HG02884 (cell line): ENCODE measurements around the gene KANSL1.
"Not testable (repeated sequence)": the region's sequence is repeated elsewhere in the genome, so short reads cannot be mapped to it uniquely, and the experiment has no call there.

Experiments used
- ATAC-seq: cut with Tn5 transposase; IDR thresholded peaks from one replicate; pipeline ENCODE4 v1.9.1; 2021; ENCODE audit warnings: mild to moderate bottlenecking, moderate library complexity; ENCODE audit not compliant: unreplicated experiment

The KANSL1 gene

DNA sequence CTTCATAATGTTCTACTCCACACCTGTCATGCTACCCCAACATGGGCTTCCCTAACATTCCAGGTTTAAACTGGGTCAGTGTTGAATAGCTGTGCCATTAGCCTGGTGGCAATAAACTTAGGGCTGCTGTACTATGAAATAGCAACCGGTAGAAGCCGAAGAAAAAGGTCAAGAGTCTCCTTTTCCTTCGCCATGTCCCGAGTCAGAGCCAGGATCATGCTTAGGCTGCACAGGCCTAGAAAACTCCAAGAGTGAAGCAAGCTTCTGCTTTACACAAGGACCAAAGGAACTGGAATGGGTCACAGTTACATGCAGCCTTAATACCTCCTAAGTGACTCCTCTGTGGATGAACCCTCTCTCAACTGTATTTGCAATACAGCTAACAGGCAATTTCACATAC lies 105.4 kb downstream of the KANSL1 start:
- ATAC-seq, result not testable (repeated sequence)

GRCh38 chr17:46086821-46087220 lies 106.4 kb downstream of the KANSL1 start:
- no peak for ATAC-seq

DNA sequence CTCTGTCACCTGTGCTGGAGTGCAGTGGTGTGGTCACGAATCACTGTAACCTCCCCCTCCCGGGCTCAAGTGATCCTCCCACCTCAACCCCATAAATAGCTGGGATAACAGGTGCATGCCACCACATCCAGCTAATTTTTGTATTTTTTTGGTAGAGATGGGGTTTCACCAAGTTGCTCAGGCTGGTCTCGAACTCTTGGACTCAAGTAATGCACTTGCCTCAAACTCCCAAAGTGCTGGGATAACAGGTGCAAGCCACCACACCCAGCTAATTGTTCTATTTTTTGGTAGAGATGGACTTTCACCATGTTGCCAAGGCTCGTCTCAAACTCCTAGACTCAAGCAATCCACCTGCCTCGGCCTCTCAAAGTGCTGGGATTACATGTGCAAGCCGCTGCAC lies 107.7 kb downstream of the KANSL1 start:
- no peak for ATAC-seq

GRCh38 chr17:46082257-46082656 lies 111.0 kb downstream of the KANSL1 start:
- ATAC-seq, result no peak

- no peak for ATAC-seq
Observed at GRCh38 chr17:46081018-46081320, 112.3 kb downstream of the KANSL1 start.

GRCh38 chr17:46080118-46081017 lies 112.9 kb downstream of the KANSL1 start:
- ATAC-seq, result no peak

DNA sequence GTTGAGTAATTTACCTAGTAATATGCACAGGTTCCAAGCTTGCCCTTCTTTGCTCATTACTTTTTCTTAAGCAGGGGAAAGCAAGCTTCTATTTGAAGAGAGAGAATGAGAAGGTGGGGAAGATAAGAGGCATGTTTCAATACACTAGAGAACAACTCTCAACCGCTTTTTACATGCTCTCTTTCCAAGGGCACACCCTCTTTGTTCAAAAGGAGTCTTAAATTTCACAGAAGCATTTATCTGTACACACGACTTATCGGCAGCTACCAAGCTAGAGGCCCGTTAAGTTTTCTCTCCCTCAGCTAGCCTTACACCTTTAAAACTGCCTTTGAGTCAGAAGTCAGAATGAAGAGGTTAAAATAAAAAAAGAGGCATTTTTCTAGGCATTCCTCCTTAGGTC lies 114.6 kb downstream of the KANSL1 start:
- no peak for ATAC-seq

- ATAC-seq, result no peak
Observed at GRCh38 chr17:46074540-46074939, 118.7 kb downstream of the KANSL1 start.

- ATAC-seq, result no peak
Observed at GRCh38 chr17:46072998-46073397, 120.2 kb downstream of the KANSL1 start.

DNA sequence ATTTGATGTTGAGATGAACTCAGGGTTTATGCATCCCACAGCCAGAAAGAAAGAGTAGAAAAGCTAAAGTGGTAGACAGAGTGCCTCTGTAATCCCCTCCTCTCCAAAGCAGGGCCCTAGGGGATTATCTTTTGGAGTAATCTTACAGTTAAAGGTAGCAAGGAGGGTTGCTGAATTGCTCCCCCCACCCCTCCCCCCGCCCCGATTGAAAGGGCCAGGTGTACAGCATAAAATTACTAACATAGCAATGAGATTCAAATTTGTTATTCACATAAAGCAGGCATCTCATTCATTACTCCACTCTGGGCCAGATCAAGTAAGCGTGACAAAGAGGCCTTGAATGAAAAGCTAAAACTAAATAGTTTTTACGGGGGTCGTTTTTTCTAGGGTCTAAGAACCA lies 121.4 kb downstream of the KANSL1 start:
- ATAC-seq, result no peak

DNA sequence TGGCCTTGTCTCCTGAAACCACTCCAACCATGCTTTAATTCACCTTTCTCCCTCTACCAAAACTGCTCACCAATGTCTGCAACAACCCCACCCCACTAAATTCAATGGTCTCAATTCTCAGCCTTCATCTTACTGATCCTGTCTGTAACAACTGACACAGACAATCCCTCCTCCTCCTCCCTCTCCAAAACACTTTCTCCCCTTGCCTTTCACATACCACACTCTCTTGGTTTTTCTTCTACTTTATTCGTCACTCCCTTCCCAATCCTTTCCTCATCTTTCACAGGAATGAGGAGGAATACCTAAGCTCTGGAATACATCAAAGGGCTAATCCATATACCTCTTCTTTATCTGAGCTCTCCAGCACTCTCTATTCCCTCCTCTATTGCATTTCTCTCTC lies 128.8 kb downstream of the KANSL1 start:
- no peak for ATAC-seq

DNA sequence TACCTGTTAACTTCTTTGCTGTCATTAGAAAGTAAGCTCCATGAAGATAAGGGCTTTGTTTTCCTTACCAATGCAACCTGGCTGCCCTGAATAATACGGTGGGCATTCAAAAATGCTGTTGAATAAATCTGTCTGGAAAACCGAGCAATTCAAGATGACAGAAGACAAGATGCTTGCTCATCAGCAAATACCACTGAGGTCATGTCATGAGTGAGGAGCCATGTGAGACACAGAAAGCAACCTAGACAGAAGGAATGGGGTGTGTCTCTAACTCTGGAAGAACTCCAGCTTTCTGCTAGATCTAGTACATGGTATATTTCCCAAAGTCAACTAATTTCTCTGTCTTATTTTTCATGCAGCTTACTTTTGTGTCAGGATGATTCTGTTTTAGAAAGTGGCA lies 130.0 kb downstream of the KANSL1 start:
- ATAC-seq, result no peak

DNA sequence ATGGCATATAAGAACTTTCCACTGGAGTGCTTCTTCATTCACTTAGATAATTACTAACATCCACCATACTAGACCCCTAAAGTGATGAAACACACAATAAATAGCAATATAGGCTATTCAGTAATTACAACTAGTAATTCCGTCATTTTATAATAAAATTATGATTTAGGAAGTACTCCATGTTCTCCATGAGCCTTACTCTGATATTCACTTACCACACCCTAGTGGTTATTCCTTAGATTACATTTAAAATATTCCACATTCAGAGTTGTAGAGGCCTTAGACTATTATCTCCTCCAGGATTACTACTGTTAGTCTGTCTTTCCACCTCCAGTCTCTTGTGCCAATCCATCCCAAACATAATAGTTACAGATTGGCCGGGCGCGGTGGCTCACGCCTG lies 131.8 kb downstream of the KANSL1 start:
- no peak for ATAC-seq

GRCh38 chr17:46060461-46060860 lies 132.8 kb downstream of the KANSL1 start:
- ATAC-seq, result no peak

DNA sequence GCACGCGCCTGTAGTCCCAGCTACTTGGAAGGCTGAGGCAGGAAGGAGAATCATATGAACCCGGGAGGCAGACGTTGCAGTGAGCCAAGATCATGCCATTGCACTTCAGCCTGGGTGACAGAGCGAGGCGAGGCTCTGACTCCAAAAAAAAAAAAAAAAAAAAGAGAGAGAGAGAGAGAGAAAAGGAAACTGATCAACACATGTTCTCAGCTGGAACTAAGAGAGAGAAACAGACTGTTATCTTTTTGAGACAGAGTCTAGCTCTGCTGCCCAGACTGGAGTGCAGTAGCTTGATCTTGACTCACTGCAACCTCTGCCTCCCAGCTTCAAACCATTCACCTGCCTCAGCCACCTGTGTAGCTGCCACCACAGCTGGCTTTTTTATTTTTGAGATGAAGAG lies 133.7 kb downstream of the KANSL1 start:
- no peak for ATAC-seq

DNA sequence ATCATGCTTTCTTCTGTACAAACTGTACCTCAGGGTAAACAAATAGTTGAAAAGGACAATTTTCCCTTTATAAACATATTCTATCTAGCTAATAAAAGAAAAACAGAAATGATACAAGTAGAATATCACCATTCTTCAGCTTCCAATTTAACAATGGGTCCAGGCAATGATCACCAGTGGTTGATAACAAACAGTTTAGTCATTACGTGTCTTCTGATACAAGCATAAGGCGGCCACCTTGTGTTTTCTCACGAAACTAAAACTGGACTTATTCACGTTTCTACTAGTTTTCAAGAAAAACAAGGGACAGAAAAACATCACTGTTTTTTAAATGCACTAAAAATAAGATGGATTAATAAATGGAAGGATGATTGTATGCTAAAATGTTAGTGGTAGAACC lies 135.9 kb downstream of the KANSL1 start:
- no peak for ATAC-seq

- ATAC-seq, result no peak
Observed at GRCh38 chr17:46056800-46057304, 136.4 kb downstream of the KANSL1 start.

DNA sequence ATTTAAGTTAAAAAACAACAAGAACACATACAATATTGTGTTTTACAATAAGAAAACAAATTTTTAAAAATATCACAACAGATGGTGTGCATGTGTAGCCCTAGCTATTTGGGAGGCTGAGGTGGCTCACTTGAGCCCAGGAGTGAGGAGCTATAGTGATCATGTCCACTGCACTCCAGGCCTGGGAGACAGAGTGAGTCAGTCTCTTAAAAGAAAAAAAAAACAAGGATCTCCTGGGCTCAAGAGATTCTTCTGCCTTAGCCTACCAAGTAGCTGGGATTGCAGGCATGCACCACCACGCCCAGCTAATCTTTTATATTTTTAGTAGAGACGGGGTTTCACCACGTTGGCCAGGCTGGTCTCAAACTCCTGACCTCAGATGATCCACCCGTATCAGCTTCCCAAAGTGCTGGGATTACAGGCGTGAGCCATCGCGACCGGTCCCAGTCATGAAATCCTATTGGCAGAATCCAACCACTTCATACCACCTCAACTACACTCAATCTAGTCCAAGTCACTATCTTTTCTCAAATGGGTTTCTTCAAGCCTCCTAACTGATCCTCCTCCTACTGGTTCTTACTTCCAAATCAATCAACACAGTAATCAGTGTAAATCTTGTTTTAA lies 139.2 kb downstream of the KANSL1 start:
- no peak for ATAC-seq

- no peak for ATAC-seq
Observed at GRCh38 chr17:46049656-46050055, 143.6 kb downstream of the KANSL1 start.

GRCh38 chr17:46047856-46048255 lies 145.4 kb downstream of the KANSL1 start:
- ATAC-seq, result no peak

DNA sequence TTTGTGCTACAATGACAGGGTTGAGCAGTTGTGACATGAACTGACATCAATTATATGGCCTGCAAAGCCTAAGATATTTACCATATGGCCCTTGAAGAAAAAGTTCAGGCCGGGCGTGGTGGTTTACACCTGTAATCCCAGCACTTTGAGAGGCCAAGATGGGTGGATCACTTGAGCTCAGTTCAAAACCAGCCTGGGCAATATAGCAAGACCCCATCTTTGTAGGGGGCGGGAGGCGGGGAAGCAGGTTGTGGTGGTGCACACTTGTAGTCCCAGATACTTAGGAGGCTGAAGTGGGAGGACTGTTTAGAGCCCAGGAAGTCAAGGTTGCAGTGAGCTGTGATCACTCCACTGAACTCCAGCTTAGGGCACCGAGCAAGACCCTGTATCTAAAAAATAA lies 145.8 kb downstream of the KANSL1 start:
- no peak for ATAC-seq

GRCh38 chr17:46046957-46047356 lies 146.3 kb downstream of the KANSL1 start:
- no peak for ATAC-seq
